ENCODE data around the gene PLA2G6. TPM values are rescaled to one million over a fixed set of nuclear protein-coding genes. Genes with fewer than 3 reads are reported as not detected.
A peak's percentile ranks its signal among the peaks of the same experiment; 100 is the strongest.

Gene PLA2G6
- total RNA-seq, 1 experiment from 2014 or later = 6.0 TPM

DNA sequence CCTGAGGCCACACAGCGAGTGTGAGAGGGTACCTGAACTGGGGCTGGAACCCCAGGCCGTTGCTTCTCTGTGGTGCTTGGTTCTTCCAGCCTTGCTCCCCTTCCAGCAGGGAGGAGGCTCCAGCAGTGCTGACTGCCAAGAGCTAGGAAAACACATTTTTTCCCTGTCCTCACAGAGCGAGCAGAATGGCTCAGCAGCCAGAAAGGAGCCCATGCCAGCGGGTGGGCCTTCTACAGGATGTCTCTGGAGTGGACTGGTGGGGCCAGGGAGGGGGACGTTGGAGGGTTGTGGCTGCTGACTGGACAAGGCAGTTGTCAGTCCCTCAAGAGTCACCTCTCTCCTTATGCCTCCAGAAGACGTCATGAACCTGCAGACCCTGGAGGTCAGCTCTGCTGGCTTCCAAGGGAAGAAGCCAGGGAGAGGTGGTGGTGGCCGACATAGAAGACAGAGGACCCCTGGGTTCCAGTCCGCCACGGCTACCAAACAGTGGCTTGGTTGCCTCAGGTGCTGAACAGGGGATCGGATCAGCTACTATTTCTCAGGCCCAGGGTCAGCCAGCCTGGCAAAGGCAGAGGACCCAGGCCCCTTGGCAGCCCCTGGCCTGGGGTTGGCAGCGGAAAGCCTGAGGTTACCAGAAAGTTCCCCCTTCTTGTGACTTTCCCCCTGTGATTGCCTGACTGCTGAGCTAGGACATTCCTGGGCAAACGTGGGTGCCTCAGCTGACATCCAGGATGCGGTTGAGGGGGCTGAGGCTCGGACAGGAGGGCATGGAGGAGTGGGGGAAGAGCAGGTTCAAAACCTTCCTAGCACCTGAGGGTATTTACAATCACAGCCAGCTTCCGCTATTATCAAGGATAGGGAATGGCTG is 23.9 kb upstream of the PLA2G6 start:
- intact Hi-C loops (cut with micrococcal nuclease) = no loop called here
- Histone ChIP-seq H3K9me3 (ENCODE audit: low read length) (no peaks in the 10 kb centered on the region), H3F3A (ENCODE audit: low read length, unreplicated experiment) (peaks cover 3% of the 10 kb centered on the region), H3K9ac (ENCODE audit: low read length) (no peak overlapping the region), H3K27ac (ENCODE audit: low read length) (no peak overlapping the region), H4K20me1 (ENCODE audit: low read length) (peaks cover 59% of the 10 kb centered on the region), H3K4me1 (ENCODE audit: insufficient read depth, low read length) (peaks cover 14% of the 10 kb centered on the region), H3K4me2 (ENCODE audit: low read length) (no peak overlapping the region), H3K36me3 (ENCODE audit: low read depth, low read length) (peaks cover 5% of the 10 kb centered on the region), H3K4me3 (ENCODE audit: low read length) (no peak overlapping the region), H3K9me2 (replicated peaks; ENCODE audit: low read length) (no peaks in the 10 kb centered on the region), H2AFZ (ENCODE audit: low read length) (no peak overlapping the region), H3K79me2 (ENCODE audit: low read length) (peaks cover 78% of the 10 kb centered on the region), H3K27me3 (ENCODE audit: low read length) (no peaks in the 10 kb centered on the region)
- ChIA-PET CTCF (no interaction called here), POLR2A (ENCODE audit: unreplicated experiment) (no interaction called here)
- no TSS peak for BruUV-seq (replicated peaks)
- DNase-seq (no peak), ATAC-seq (no peak)
- no peak for TF ChIP-seq EZH2phosphoT487 (IDR thresholded peaks at IDR 0.05; ENCODE audit: borderline replicate concordance, low read length)
- no peak for TF ChIP-seq EZH2 (IDR thresholded peaks at IDR 0.05; ENCODE audit: low read length, unreplicated experiment)
- TF ChIP-seq, protein P1, sequence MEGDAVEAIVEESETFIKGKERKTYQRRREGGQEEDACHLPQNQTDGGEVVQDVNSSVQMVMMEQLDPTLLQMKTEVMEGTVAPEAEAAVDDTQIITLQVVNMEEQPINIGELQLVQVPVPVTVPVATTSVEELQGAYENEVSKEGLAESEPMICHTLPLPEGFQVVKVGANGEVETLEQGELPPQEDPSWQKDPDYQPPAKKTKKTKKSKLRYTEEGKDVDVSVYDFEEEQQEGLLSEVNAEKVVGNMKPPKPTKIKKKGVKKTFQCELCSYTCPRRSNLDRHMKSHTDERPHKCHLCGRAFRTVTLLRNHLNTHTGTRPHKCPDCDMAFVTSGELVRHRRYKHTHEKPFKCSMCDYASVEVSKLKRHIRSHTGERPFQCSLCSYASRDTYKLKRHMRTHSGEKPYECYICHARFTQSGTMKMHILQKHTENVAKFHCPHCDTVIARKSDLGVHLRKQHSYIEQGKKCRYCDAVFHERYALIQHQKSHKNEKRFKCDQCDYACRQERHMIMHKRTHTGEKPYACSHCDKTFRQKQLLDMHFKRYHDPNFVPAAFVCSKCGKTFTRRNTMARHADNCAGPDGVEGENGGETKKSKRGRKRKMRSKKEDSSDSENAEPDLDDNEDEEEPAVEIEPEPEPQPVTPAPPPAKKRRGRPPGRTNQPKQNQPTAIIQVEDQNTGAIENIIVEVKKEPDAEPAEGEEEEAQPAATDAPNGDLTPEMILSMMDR (conservative IDR thresholded peaks at IDR 0.05; ENCODE audit: low read depth, low read length) = no peak

DNA sequence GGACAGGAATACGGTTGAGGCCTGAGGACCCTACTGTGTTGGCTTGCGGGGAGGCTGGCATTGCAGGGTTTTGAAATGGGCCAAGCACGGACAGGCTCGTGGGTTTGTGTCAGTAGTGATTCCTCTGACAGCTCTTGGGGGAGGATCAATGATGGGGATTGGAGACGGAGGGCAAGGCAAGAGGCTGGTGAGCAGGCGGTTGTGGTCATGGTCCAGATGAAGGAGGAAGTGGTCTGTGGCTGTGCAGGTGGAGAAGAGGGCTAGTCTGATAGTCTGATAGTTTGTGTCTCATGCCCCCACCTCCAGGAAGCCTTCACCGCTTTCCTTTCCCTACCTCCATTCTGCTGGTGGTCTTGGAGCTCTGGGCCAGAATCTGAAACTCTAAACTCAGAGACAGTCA is 23.2 kb upstream of the PLA2G6 start:
- H3K9me3 ChIP-seq (ENCODE audit: low read length) = no peaks in the 10 kb centered on the region
- peaks cover 54% of the 10 kb centered on the region for H4K20me1 ChIP-seq (ENCODE audit: low read length)
- intact Hi-C loops (cut with micrococcal nuclease) = no loop called here
- H3F3A ChIP-seq (ENCODE audit: low read length, unreplicated experiment) = peaks cover 3% of the 10 kb centered on the region
- H3K4me2 ChIP-seq (ENCODE audit: low read length) = peak overlapping the region; percentile 97; the same call in 1 of the 2 replicates
- no peak for ATAC-seq
- peaks cover 14% of the 10 kb centered on the region for H3K4me1 ChIP-seq (ENCODE audit: insufficient read depth, low read length)
- CTCF ChIA-PET = no interaction called here
- POLR2A ChIA-PET (ENCODE audit: unreplicated experiment) = no interaction called here
- DNase-seq = no peak
- no peaks in the 10 kb centered on the region for H3K27me3 ChIP-seq (ENCODE audit: low read length)
- H3K79me2 ChIP-seq (ENCODE audit: low read length) = peaks cover 71% of the 10 kb centered on the region
- TF ChIP-seq, protein P1 (conservative IDR thresholded peaks at IDR 0.05; ENCODE audit: low read depth, low read length) = no peak
- TF ChIP-seq EZH2phosphoT487 (IDR thresholded peaks at IDR 0.05; ENCODE audit: borderline replicate concordance, low read length) (no peak), EZH2 (IDR thresholded peaks at IDR 0.05; ENCODE audit: low read length, unreplicated experiment) (no peak)
- H3K27ac ChIP-seq (ENCODE audit: low read length) = no peak overlapping the region
- BruUV-seq (replicated peaks) = no TSS peak
- no peak overlapping the region for H3K9ac ChIP-seq (ENCODE audit: low read length)
- H2AFZ ChIP-seq (ENCODE audit: low read length) = no peak overlapping the region
- no peak overlapping the region for H3K4me3 ChIP-seq (ENCODE audit: low read length)
- peaks cover 5% of the 10 kb centered on the region for H3K36me3 ChIP-seq (ENCODE audit: low read depth, low read length)
- no peaks in the 10 kb centered on the region for H3K9me2 ChIP-seq (replicated peaks; ENCODE audit: low read length)

Measured in PC-3 (cell line).